Measurements from ENCODE around the gene MIDN.
A peak's percentile ranks its signal among the peaks of the same experiment; 100 is the strongest.

MIDN gene

DNA sequence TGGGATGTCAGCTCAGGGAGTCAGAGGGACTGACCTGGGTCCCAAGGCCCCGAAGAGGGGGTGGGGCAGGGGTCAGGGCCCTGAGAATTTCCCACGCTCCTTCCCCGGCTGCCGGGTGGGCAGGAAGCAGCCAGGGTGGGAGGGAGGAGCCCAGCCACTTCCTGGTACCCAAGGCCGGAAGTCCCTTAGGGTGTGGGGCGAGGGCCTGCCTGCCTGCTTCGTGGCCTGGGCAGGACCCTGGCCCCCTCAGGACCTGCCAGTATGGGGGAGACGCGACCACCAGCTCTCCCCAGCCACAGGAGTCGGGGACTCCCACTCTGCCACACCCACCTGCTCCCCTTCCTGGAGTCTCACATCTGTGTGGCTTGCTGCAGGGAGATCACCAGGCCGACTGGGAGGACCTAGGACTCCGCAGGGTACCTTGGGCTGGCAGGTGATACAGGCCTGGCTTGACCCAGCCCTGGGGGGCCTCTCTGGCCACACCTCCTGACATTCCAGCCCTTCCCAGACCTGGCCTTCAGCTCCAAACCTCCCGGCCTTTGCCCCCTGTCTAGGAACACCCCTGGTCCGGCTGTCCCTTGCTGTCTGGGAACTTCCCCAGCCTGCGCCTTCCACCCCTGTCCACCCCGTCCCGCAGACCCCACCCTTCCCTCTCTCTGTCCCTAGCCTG is 11.0 kb downstream of the MIDN start:
- DNase-seq (ENCODE audit: low read depth), result peak; percentile 59
- no peak overlapping the region for H3K4me3 ChIP-seq (ENCODE audit: low read length)
- TF ChIP-seq CTCF (IDR thresholded peaks at IDR 0.05; ENCODE audit: insufficient read depth, low read depth, low read length, missing control alignments), result no peak

- TF ChIP-seq CTCF (IDR thresholded peaks at IDR 0.05; ENCODE audit: insufficient read depth, low read depth, low read length, missing control alignments), result no peak
- H3K4me3 ChIP-seq (ENCODE audit: low read length), result peak overlapping the region; percentile 21
Observed at GRCh38 chr19:1259876-1260748, 11.7 kb downstream of the MIDN start.

DNA sequence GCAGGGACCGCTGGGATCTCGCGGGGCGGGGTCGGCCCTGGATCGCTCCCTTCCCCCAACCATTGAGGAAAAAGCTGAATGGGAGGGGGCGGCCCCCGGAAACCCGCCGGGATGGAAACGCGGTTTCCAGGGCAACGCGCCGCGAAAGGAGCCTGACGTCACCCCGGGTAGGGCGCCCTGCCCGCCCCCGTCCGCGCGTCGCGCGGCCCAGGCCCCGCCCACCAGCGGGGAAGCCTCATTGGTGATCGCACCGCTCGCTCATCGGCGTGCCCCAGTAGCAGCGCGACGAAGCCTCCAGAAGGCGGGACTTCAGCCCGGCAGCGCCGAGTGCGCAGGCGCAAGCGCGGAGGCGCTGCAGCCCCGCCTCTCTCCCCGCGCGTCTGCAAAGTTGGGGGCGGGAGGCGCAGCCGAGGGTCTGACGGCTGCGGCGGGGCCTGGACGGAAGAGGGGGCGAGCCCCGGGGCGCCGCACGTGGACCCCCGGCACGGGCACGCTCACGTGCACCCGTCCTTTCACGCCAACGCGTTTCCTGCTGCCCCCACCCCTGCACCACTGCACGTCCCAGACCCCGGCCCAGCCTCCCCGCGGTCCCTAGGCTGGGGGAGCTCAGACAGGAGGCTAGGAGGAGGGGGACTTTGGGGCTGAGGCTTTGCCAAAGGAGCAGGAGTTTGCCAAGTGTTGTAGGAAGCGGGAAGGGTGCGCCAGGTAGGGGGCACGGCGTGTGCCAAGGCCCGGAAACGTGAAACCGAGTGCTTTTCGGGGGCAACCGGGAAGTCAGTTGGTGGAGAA is 12.6 kb downstream of the MIDN start:
- TF ChIP-seq CTCF (IDR thresholded peaks at IDR 0.05; ENCODE audit: insufficient read depth, low read depth, low read length, missing control alignments), result no peak
- DNase-seq (ENCODE audit: low read depth), result peak; percentile 96
- peak overlapping the region; percentile 68 for H3K4me3 ChIP-seq (ENCODE audit: low read length)

More at GRCh38 chr19:1259876-1260748, 11.7 kb downstream of the MIDN start:
- DNase-seq (ENCODE audit: low read depth), result peak; percentile 65

GRCh38 chr19:1261538-1261797 is 13.1 kb downstream of the MIDN start:
- H3K4me3 ChIP-seq (ENCODE audit: low read length), result peak overlapping the region; percentile 68
- no peak for TF ChIP-seq CTCF (IDR thresholded peaks at IDR 0.05; ENCODE audit: insufficient read depth, low read depth, low read length, missing control alignments)
- no peak for DNase-seq (ENCODE audit: low read depth)

DNA sequence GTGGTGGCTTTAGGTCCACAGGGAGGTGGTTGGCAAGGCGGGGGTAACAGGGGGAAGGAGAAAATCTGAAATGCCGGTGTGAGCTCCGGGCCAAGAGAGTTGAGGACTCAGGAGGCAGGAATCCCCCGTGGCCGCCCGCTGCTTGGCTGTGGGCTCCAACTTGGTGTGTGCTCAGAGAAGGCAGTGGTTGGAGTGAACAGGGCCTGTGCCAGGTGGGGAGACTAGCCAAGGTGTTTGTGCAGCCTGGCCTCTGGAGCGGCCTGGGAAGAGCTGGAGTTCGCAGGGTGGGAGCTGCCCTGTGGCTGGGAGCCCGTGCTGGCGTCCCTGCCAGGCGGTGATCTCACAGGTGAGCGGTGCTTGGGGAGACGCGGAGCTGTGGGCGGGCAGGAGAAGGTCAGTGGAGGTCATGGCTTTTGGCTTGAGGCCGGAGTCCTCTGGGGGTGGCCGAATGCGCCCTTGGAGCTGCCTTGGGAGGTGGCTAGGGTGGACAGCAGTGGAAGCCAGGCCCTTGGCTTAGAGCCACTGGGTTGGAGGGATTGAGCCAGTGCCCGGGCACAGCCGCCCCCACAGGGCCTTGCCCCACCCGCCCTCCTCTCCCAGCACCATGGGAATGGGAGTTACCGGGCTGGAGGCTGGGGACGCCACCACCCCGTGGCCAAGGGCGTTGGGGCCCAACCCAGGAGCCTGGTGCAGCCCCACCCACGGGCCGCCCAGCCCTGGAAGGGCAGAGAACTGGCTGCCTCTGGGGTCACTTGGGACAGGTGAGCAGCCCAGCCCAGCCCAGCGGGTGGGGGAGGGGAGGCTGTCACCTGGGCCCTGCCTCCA is 13.6 kb downstream of the MIDN start:
- DNase-seq (ENCODE audit: low read depth), result peak; percentile 58
- peak overlapping the region; percentile 68 for H3K4me3 ChIP-seq (ENCODE audit: low read length)

More for the DNA sequence above, 13.6 kb downstream of the MIDN start:
- TF ChIP-seq CTCF (IDR thresholded peaks at IDR 0.05; ENCODE audit: insufficient read depth, low read depth, low read length, missing control alignments), result no peak
